Body of pancreas (tissue), 4 donors: ENCODE results near the gene DNAJB13.

Experiments
- POLR2A ChIP-seq, 3 donors: fragments of 450-650 bp; IDR thresholded peaks; one replicate each; pipeline ENCODE4 v1.6.1; 2016; ENCODE audit warnings: antibody characterized with exemption in 3 of 3, mild to moderate bottlenecking in 2 of 3
- TF ChIP-seq, protein P1 (sequence below), 7 experiments: fragments of 450-650 bp in 4 of 7; fragments of 200-600 bp in 3 of 7; sonication (generic) in 3 of 7; IDR thresholded peaks; one replicate each; pipeline ENCODE4 v1.5.1; 2016 to 2019; ENCODE audit warnings: antibody characterized with exemption in 7 of 7

- TF ChIP-seq, protein P1, sequence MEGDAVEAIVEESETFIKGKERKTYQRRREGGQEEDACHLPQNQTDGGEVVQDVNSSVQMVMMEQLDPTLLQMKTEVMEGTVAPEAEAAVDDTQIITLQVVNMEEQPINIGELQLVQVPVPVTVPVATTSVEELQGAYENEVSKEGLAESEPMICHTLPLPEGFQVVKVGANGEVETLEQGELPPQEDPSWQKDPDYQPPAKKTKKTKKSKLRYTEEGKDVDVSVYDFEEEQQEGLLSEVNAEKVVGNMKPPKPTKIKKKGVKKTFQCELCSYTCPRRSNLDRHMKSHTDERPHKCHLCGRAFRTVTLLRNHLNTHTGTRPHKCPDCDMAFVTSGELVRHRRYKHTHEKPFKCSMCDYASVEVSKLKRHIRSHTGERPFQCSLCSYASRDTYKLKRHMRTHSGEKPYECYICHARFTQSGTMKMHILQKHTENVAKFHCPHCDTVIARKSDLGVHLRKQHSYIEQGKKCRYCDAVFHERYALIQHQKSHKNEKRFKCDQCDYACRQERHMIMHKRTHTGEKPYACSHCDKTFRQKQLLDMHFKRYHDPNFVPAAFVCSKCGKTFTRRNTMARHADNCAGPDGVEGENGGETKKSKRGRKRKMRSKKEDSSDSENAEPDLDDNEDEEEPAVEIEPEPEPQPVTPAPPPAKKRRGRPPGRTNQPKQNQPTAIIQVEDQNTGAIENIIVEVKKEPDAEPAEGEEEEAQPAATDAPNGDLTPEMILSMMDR (IDR thresholded peaks at IDR 0.05) = no peak
- TF ChIP-seq POLR2A (IDR thresholded peaks at IDR 0.05) = no peak
These were observed 6.2 kb downstream of the DNAJB13 start for GRCh38 chr11:73956876-73957653.
